Measurements from ENCODE around the gene PLCL1.

DNA sequence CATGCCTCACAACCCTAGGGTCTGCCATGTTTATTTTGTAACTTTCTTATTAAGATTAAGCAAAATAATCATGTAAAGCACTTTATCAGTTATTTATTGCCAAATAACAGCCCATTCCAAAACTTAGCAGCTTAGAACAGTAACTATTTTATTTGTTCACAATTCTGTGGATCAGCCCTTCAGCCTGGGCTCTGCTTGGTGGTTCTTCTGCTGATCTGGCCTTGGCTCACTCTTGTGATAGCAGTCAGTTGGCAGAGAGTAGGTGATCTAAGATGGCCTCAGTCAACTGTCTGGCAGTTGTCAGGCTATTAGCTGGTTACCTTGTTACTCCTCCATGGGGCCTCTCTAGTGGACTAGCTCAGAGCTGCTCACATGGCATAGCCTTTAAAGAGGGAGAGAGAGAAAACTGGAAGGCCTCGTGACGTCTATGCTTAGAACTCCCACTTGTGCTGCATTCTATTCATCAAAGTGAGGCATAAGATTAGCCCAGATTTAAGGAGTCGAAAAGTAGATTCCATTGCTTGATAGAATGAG, 54.3 kb downstream of the PLCL1 start:
- TF ChIP-seq REST (IDR thresholded peaks at IDR 0.05; ENCODE audit: insufficient replicate concordance, low read depth) (no peak), CTCF (IDR thresholded peaks at IDR 0.05; ENCODE audit: insufficient read depth, low read length) (no peak), GABPA (IDR thresholded peaks at IDR 0.05; ENCODE audit: low read depth) (no peak)

Measured in HL-60 (cell line).